ENCODE data around the gene NR3C2. TPM values are rescaled to one million over a fixed set of nuclear protein-coding genes. Genes with fewer than 3 reads are reported as not detected.
"Not testable (repeated sequence)": the region's sequence is repeated elsewhere in the genome, so short reads cannot be mapped to it uniquely, and the experiment has no call there.

The NR3C2 gene
- total RNA-seq, 1 experiment from 2014 or later = 1.6 TPM

DNA sequence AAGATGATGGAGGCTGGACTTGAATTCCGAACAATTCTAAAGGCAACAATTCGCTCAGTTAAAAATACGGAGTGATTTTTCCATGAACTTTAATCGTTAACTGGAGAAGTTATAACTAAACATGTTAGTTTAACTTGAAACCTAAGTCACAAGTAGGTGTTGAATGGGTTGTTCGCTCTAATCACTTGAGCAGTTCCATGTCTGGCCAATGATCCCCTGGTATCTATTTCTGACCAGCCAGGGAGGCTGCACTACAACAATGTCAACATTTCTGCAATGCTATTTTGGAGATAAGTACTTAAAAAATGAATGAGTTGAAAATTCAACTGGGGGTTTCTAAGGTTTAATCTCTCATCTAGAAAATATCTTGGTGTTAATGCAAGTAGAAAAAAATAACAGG is 112.5 kb downstream of the NR3C2 start:
- Histone ChIP-seq H3K4me1 (ENCODE audit: insufficient read depth, low read length, poor library complexity, severe bottlenecking) (peaks cover 6% of the 10 kb centered on the region), H3K36me3 (ENCODE audit: insufficient read depth, low read length, poor library complexity, severe bottlenecking) (no peaks in the 10 kb centered on the region), H3K9me3 (ENCODE audit: low read depth, low read length, poor library complexity, severe bottlenecking) (no peaks in the 10 kb centered on the region), H3K4me3 (ENCODE audit: low read depth, low read length, poor library complexity, severe bottlenecking) (no peak overlapping the region), H3K27ac (ENCODE audit: low read depth, low read length, poor library complexity, severe bottlenecking) (no peak overlapping the region), H3K27me3 (replicated peaks; ENCODE audit: insufficient read depth, low read depth, low read length, poor library complexity) (no peaks in the 10 kb centered on the region)
- DNase-seq (ENCODE audit: low spot score) = no peak
- ChIA-PET POLR2A (ENCODE audit: low non-redundant PET) (no interaction called here), CTCF (no interaction called here)
- BruUV-seq (replicated peaks) = no TSS peak
- TF ChIP-seq, protein P1, sequence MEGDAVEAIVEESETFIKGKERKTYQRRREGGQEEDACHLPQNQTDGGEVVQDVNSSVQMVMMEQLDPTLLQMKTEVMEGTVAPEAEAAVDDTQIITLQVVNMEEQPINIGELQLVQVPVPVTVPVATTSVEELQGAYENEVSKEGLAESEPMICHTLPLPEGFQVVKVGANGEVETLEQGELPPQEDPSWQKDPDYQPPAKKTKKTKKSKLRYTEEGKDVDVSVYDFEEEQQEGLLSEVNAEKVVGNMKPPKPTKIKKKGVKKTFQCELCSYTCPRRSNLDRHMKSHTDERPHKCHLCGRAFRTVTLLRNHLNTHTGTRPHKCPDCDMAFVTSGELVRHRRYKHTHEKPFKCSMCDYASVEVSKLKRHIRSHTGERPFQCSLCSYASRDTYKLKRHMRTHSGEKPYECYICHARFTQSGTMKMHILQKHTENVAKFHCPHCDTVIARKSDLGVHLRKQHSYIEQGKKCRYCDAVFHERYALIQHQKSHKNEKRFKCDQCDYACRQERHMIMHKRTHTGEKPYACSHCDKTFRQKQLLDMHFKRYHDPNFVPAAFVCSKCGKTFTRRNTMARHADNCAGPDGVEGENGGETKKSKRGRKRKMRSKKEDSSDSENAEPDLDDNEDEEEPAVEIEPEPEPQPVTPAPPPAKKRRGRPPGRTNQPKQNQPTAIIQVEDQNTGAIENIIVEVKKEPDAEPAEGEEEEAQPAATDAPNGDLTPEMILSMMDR (conservative IDR thresholded peaks at IDR 0.05; ENCODE audit: low read depth, low read length) = no peak
- TF ChIP-seq EZH2 (IDR thresholded peaks at IDR 0.05; ENCODE audit: borderline replicate concordance, low read depth, low read length, poor library complexity, severe bottlenecking) = no peak
- intact Hi-C loops (cut with micrococcal nuclease; ENCODE audit: unreplicated experiment) = no loop called here

DNA sequence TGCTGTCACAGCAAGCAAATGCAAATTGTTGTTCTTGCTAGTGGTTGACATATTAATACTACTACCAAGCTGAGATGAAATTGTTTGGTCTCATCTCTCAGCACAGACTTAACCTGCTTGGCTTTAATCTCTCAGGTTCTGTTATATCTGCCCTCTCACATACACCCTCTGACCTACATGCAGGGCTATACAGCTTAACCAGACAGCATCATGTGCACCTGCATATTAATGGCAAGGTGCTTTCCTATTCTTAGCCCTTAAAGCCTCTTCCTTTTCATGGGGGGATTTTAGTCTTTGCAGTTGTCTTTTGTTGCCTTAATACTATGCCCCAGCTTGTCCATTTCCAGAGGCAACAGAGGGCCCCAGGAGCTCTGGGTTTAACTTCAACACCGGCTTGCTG is 114.5 kb downstream of the NR3C2 start:
- Histone ChIP-seq H3K4me3 (ENCODE audit: low read depth, low read length, poor library complexity, severe bottlenecking) (no peak overlapping the region), H3K4me1 (ENCODE audit: insufficient read depth, low read length, poor library complexity, severe bottlenecking) (peaks cover 6% of the 10 kb centered on the region), H3K9me3 (ENCODE audit: low read depth, low read length, poor library complexity, severe bottlenecking) (no peaks in the 10 kb centered on the region), H3K27me3 (replicated peaks; ENCODE audit: insufficient read depth, low read depth, low read length, poor library complexity) (no peaks in the 10 kb centered on the region), H3K27ac (ENCODE audit: low read depth, low read length, poor library complexity, severe bottlenecking) (no peak overlapping the region), H3K36me3 (ENCODE audit: insufficient read depth, low read length, poor library complexity, severe bottlenecking) (no peaks in the 10 kb centered on the region)
- intact Hi-C loops (cut with micrococcal nuclease; ENCODE audit: unreplicated experiment) = no loop called here
- BruUV-seq (replicated peaks) = no TSS peak
- DNase-seq (ENCODE audit: low spot score) = no peak
- CTCF ChIA-PET = no interaction called here
- no peak for TF ChIP-seq EZH2 (IDR thresholded peaks at IDR 0.05; ENCODE audit: borderline replicate concordance, low read depth, low read length, poor library complexity, severe bottlenecking)
- TF ChIP-seq, protein P1 (conservative IDR thresholded peaks at IDR 0.05; ENCODE audit: low read depth, low read length) = no peak
- POLR2A ChIA-PET (ENCODE audit: low non-redundant PET) = no interaction called here

DNA sequence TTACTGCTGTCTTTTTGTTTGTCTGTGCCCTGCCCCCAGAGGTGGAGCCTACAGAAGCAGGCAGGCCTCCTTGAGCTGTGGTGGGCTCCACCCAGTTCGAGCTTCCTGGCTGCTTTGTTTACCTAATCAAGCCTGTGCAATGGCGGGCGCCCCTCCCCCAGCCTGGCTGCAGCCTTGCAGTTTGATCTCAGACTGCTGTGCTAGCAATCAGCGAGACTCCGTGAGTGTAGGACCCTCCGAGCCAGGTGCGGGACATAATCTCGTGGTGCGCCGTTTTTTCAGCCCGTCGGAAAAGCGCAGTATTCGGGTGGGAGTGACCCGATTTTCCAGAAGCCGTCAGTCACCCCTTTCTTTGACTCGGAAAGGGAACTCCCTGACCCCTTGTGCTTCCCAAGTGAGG is 118.9 kb downstream of the NR3C2 start:
- DNase-seq (ENCODE audit: low spot score); H3K36me3 ChIP-seq (ENCODE audit: insufficient read depth, low read length, poor library complexity, severe bottlenecking); CTCF ChIA-PET; H3K4me1 ChIP-seq (ENCODE audit: insufficient read depth, low read length, poor library complexity, severe bottlenecking); BruUV-seq (replicated peaks); POLR2A ChIA-PET (ENCODE audit: low non-redundant PET); H3K27ac ChIP-seq (ENCODE audit: low read depth, low read length, poor library complexity, severe bottlenecking); H3K27me3 ChIP-seq (replicated peaks; ENCODE audit: insufficient read depth, low read depth, low read length, poor library complexity); intact Hi-C loops (cut with micrococcal nuclease; ENCODE audit: unreplicated experiment); H3K9me3 ChIP-seq (ENCODE audit: low read depth, low read length, poor library complexity, severe bottlenecking); H3K4me3 ChIP-seq (ENCODE audit: low read depth, low read length, poor library complexity, severe bottlenecking): not testable (repeated sequence)

DNA sequence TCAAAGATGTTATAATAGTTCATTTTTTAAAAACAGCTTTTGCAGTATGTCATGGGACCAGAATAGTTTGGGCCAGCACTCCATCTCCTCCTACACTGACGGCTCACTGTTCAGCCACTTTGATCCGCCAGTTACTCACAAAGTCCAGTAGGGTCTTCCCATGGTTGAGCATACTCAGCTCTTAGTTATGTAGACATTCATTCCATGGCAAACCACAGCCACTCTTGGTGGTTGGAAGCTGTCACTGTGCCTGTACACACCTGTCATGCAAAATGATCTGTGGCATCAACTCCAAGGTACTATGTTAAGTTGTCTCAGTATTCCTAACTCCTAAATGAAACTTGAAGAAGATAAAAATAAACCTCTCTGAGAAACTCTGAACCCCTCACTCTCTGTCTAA is 127.2 kb downstream of the NR3C2 start:
- intact Hi-C loops (cut with micrococcal nuclease; ENCODE audit: unreplicated experiment) = no loop called here
- H3K4me1 ChIP-seq (ENCODE audit: insufficient read depth, low read length, poor library complexity, severe bottlenecking) = peaks cover 5% of the 10 kb centered on the region
- H3K9me3 ChIP-seq (ENCODE audit: low read depth, low read length, poor library complexity, severe bottlenecking) = no peaks in the 10 kb centered on the region
- no peaks in the 10 kb centered on the region for H3K36me3 ChIP-seq (ENCODE audit: insufficient read depth, low read length, poor library complexity, severe bottlenecking)
- ChIA-PET POLR2A (ENCODE audit: low non-redundant PET) (no interaction called here), CTCF (no interaction called here)
- H3K4me3 ChIP-seq (ENCODE audit: low read depth, low read length, poor library complexity, severe bottlenecking) = no peak overlapping the region
- BruUV-seq (replicated peaks) = no TSS peak
- TF ChIP-seq EZH2 (IDR thresholded peaks at IDR 0.05; ENCODE audit: borderline replicate concordance, low read depth, low read length, poor library complexity, severe bottlenecking) = no peak
- TF ChIP-seq, protein P1 (conservative IDR thresholded peaks at IDR 0.05; ENCODE audit: low read depth, low read length) = no peak
- no peak for DNase-seq (ENCODE audit: low spot score)
- no peak overlapping the region for H3K27ac ChIP-seq (ENCODE audit: low read depth, low read length, poor library complexity, severe bottlenecking)
- H3K27me3 ChIP-seq (replicated peaks; ENCODE audit: insufficient read depth, low read depth, low read length, poor library complexity) = no peaks in the 10 kb centered on the region

All from A673 (cell line).